ENCODE measurements around the gene RPP40. TPM values are rescaled to one million over a fixed set of nuclear protein-coding genes. Genes with fewer than 3 reads are reported as not detected.

The RPP40 gene
- total RNA-seq, 1 experiment from 2014 or later, result 25.9 TPM

DNA sequence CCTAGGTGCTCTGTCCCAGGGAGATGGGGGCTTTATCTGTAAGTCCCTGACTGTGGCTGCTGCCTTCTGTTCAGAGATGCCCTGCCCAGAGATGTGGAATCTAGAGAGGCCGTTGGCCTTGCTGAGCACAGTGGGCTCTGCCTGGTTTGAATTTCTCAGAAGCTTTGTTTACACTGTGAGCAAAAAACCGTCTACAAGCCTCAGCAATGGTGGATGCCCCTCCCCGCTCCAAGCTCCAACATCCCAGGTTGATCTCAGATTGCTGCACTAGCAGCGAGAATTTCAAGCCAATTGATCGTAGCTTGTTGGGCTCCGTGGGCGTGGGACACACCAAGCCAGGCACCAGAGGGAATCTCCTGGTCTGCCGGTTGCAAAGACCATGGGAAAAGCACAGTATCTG is 16.3 kb upstream of the RPP40 start:
- Histone ChIP-seq H3K36me3 (ENCODE audit: control insufficient read depth, insufficient read depth, low read length) (no peaks in the 10 kb centered on the region), H3K27ac (ENCODE audit: low read length) (no peak overlapping the region), H3K27me3 (ENCODE audit: control insufficient read depth, insufficient read depth, low read length) (no peaks in the 10 kb centered on the region), H3K4me3 (ENCODE audit: low read depth in 2 of 2, low read length in 2 of 2) (no peak overlapping the region), H3K4me1 (ENCODE audit: control insufficient read depth, insufficient read depth, low read length) (no peaks in the 10 kb centered on the region), H3K9me3 (ENCODE audit: control insufficient read depth, insufficient read depth, low read depth, low read length) (no peaks in the 10 kb centered on the region)
- ChIA-PET CTCF (no interaction called here), POLR2A (no interaction called here)
- TF ChIP-seq, protein P1, sequence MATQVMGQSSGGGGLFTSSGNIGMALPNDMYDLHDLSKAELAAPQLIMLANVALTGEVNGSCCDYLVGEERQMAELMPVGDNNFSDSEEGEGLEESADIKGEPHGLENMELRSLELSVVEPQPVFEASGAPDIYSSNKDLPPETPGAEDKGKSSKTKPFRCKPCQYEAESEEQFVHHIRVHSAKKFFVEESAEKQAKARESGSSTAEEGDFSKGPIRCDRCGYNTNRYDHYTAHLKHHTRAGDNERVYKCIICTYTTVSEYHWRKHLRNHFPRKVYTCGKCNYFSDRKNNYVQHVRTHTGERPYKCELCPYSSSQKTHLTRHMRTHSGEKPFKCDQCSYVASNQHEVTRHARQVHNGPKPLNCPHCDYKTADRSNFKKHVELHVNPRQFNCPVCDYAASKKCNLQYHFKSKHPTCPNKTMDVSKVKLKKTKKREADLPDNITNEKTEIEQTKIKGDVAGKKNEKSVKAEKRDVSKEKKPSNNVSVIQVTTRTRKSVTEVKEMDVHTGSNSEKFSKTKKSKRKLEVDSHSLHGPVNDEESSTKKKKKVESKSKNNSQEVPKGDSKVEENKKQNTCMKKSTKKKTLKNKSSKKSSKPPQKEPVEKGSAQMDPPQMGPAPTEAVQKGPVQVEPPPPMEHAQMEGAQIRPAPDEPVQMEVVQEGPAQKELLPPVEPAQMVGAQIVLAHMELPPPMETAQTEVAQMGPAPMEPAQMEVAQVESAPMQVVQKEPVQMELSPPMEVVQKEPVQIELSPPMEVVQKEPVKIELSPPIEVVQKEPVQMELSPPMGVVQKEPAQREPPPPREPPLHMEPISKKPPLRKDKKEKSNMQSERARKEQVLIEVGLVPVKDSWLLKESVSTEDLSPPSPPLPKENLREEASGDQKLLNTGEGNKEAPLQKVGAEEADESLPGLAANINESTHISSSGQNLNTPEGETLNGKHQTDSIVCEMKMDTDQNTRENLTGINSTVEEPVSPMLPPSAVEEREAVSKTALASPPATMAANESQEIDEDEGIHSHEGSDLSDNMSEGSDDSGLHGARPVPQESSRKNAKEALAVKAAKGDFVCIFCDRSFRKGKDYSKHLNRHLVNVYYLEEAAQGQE (IDR thresholded peaks at IDR 0.05; ENCODE audit: insufficient read depth in 1 of 2, low read depth in 2 of 2, low read length in 1 of 2), result no peak
- TF ChIP-seq TCF7L2 (IDR thresholded peaks at IDR 0.05; ENCODE audit: low read depth, low read length) (no peak), SIN3A (IDR thresholded peaks at IDR 0.05; ENCODE audit: borderline replicate concordance, insufficient read depth, low read depth, low read length) (no peak), POLR2AphosphoS5 (IDR thresholded peaks at IDR 0.05; ENCODE audit: low read depth, low read length) (no peak)
- TF ChIP-seq, protein P2, sequence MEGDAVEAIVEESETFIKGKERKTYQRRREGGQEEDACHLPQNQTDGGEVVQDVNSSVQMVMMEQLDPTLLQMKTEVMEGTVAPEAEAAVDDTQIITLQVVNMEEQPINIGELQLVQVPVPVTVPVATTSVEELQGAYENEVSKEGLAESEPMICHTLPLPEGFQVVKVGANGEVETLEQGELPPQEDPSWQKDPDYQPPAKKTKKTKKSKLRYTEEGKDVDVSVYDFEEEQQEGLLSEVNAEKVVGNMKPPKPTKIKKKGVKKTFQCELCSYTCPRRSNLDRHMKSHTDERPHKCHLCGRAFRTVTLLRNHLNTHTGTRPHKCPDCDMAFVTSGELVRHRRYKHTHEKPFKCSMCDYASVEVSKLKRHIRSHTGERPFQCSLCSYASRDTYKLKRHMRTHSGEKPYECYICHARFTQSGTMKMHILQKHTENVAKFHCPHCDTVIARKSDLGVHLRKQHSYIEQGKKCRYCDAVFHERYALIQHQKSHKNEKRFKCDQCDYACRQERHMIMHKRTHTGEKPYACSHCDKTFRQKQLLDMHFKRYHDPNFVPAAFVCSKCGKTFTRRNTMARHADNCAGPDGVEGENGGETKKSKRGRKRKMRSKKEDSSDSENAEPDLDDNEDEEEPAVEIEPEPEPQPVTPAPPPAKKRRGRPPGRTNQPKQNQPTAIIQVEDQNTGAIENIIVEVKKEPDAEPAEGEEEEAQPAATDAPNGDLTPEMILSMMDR (IDR thresholded peaks at IDR 0.05), result no peak
- intact Hi-C loops (cut with micrococcal nuclease; ENCODE audit: unreplicated experiment), result no loop called here
- BruUV-seq (replicated peaks), result no TSS peak
- no peak for DNase-seq (ENCODE audit: low read depth, low spot score)
- no peak for ATAC-seq
- in situ Hi-C loops (cut with HindIII; ENCODE audit: low pct_unique_long_range_greater_than_20kb, low sequenced_read_pairs), result no loop called here

DNA sequence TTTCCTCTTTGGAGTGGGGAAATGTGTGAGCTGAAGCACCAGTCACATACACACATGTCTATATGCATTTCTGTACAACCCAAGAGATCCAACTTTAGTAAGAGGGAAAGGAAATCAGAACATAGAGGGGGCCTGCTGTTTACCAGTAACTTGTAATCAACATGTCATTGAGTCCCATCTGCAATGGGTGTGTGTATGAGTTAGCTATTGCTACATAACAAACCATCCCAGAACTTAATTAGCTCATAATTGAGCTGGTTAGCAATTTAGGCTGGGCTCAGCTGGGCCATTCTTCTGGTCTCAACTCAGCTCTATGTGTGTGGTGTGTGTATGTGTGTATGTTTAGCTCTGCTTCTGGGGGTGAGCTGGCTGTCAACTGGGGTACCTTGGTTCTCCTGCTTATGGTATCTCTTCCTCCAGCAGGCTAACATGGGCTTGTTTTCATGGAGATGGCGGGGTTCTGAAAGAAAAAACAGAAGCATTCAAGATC is 10.3 kb upstream of the RPP40 start:
- no TSS peak for BruUV-seq (replicated peaks)
- TF ChIP-seq, protein P1 (IDR thresholded peaks at IDR 0.05; ENCODE audit: insufficient read depth in 1 of 2, low read depth in 2 of 2, low read length in 1 of 2), result no peak
- TF ChIP-seq, protein P2 (IDR thresholded peaks at IDR 0.05), result no peak
- TF ChIP-seq POLR2AphosphoS5 (IDR thresholded peaks at IDR 0.05; ENCODE audit: low read depth, low read length), result no peak
- no peak for TF ChIP-seq SIN3A (IDR thresholded peaks at IDR 0.05; ENCODE audit: borderline replicate concordance, insufficient read depth, low read depth, low read length)
- no peak for TF ChIP-seq TCF7L2 (IDR thresholded peaks at IDR 0.05; ENCODE audit: low read depth, low read length)
- no peaks in the 10 kb centered on the region for H3K4me1 ChIP-seq (ENCODE audit: control insufficient read depth, insufficient read depth, low read length)
- no peak overlapping the region for H3K27ac ChIP-seq (ENCODE audit: low read length)
- ChIA-PET POLR2A (no interaction called here), CTCF (interaction anchor here (0.8 kb wide), 1 partner anchor 11 kb away, joined by 8 read pairs; no protein-coding TSS in a partner anchor)
- in situ Hi-C loops (cut with HindIII; ENCODE audit: low pct_unique_long_range_greater_than_20kb, low sequenced_read_pairs), result no loop called here
- H3K27me3 ChIP-seq (ENCODE audit: control insufficient read depth, insufficient read depth, low read length), result no peaks in the 10 kb centered on the region
- H3K4me3 ChIP-seq (ENCODE audit: low read depth in 2 of 2, low read length in 2 of 2), result no peak overlapping the region
- DNase-seq (ENCODE audit: low read depth, low spot score) (no peak), ATAC-seq (no peak)
- H3K9me3 ChIP-seq (ENCODE audit: control insufficient read depth, insufficient read depth, low read depth, low read length), result no peaks in the 10 kb centered on the region
- no peaks in the 10 kb centered on the region for H3K36me3 ChIP-seq (ENCODE audit: control insufficient read depth, insufficient read depth, low read length)
- intact Hi-C loops (cut with micrococcal nuclease; ENCODE audit: unreplicated experiment), result no loop called here

Data from Panc1 (cell line).